ENCODE data around the gene OSBPL6. TPM values are rescaled to one million over a fixed set of nuclear protein-coding genes. Genes with fewer than 3 reads are reported as not detected.

Gene OSBPL6
- total and polyA plus RNA-seq, 10 of the 15 experiments (the other 5 are each of a cell fraction or from before 2014, with no cell fraction given) = 0.01 to 0.08 (median 0.03) TPM; not detected in 5

GRCh38 chr2:178428396-178428806 lies 234.1 kb downstream of the OSBPL6 start:
- intact Hi-C loops (cut with micrococcal nuclease; ENCODE audit: unreplicated experiment) = no loop called here
- H3K27me3 ChIP-seq (replicated peaks in 1 of 2; ENCODE audit: control insufficient read depth in 2 of 2, insufficient read depth in 2 of 2, low read length in 1 of 2) = no peaks in the 10 kb centered on the region
- DNase-seq (ENCODE audit: low read depth, low spot score) (no peak), FAIRE-seq (no peak), ATAC-seq (no peak)
- no peak overlapping the region for H3K4me3 ChIP-seq
- CTCF ChIA-PET = interaction anchor here (0.8 to 2.1 kb wide), 6 partner anchors 8 to 31 kb away, joined by 3 to 13 read pairs (median 4); no protein-coding TSS in a partner anchor
- RAD21 ChIA-PET (ENCODE audit: unreplicated experiment) = interaction anchor here (2.0 kb wide), 1 partner anchor 9 kb away, joined by 7 read pairs; no protein-coding TSS in a partner anchor
- SMC1A ChIA-PET (ENCODE audit: uncharacterized antibody, unreplicated experiment) = interaction anchor here (0.8 to 2.4 kb wide), 6 partner anchors 9 to 23 kb away, joined by 3 to 10 read pairs (median 4); partner anchors contain the start of genes PJVK and PRKRA
- no peak overlapping the region for H3K27ac ChIP-seq (ENCODE audit: control insufficient read depth, insufficient read depth)
- in situ Hi-C loops (cut with MboI) = no loop called here
- H4K20me1 ChIP-seq (ENCODE audit: control insufficient read depth, insufficient read depth) = no peaks in the 10 kb centered on the region
- BruUV-seq (replicated peaks) = no TSS peak
- peaks cover 4% of the 10 kb centered on the region; the same call in 2 of the 3 replicates for H3K9me3 ChIP-seq (replicated peaks; ENCODE audit: control insufficient read depth, insufficient read depth, low read length)
- no peak for TF ChIP-seq HSF1 (IDR thresholded peaks at IDR 0.05; ENCODE audit: low read depth, low read length)
- TF ChIP-seq KLF5 (IDR thresholded peaks at IDR 0.05; ENCODE audit: partially characterized antibody) = no peak
- no peak for TF ChIP-seq CREB1 (IDR thresholded peaks at IDR 0.05; ENCODE audit: low read depth)
- no peak for TF ChIP-seq PRDM15 (CRISPR knock-in tag; IDR thresholded peaks at IDR 0.05)
- H3K79me2 ChIP-seq (ENCODE audit: control insufficient read depth, insufficient read depth, low read length) = no peaks in the 10 kb centered on the region
- H3K4me2 ChIP-seq (ENCODE audit: control insufficient read depth, insufficient read depth) = no peak overlapping the region
- POLR2A ChIA-PET = interaction anchor here (0.6 to 1.0 kb wide), 2 partner anchors 21 to 720 kb away, joined by 3 to 4 read pairs; no protein-coding TSS in a partner anchor
- peaks cover 4 to 37% of the 10 kb centered on the region in 2 experiments for H3K36me3 ChIP-seq (ENCODE audit: control insufficient read depth in 2 of 2, insufficient read depth in 2 of 2, low read length in 1 of 2)
- H3K9ac ChIP-seq (ENCODE audit: control insufficient read depth, insufficient read depth, low read length) = no peak overlapping the region
- 89% methylated on average over 1 of the region's 1 CpG for WGBS (ENCODE audit: insufficient coverage, insufficient replicate concordance, low lambda C conversion rate, missing lambda C conversion rate)
- no peaks in the 10 kb centered on the region for H3K4me1 ChIP-seq (ENCODE audit: control insufficient read depth, insufficient read depth, low read length)
- no peak overlapping the region for H2AFZ ChIP-seq (ENCODE audit: control insufficient read depth, low read depth, low read length)
